ENCODE results near the gene TP53TG3B.
"Not testable (repeated sequence)": the region's sequence is repeated elsewhere in the genome, so short reads cannot be mapped to it uniquely, and the experiment has no call there.

The TP53TG3B gene

GRCh38 chr16:33360541-33360940, at the start of gene TP53TG3B:
Gene TP53TG3B (plus strand): TSS chr16:33360841. CDS start chr16:33360909, 68 bp downstream.
- not testable (repeated sequence) for DNase-seq

DNA sequence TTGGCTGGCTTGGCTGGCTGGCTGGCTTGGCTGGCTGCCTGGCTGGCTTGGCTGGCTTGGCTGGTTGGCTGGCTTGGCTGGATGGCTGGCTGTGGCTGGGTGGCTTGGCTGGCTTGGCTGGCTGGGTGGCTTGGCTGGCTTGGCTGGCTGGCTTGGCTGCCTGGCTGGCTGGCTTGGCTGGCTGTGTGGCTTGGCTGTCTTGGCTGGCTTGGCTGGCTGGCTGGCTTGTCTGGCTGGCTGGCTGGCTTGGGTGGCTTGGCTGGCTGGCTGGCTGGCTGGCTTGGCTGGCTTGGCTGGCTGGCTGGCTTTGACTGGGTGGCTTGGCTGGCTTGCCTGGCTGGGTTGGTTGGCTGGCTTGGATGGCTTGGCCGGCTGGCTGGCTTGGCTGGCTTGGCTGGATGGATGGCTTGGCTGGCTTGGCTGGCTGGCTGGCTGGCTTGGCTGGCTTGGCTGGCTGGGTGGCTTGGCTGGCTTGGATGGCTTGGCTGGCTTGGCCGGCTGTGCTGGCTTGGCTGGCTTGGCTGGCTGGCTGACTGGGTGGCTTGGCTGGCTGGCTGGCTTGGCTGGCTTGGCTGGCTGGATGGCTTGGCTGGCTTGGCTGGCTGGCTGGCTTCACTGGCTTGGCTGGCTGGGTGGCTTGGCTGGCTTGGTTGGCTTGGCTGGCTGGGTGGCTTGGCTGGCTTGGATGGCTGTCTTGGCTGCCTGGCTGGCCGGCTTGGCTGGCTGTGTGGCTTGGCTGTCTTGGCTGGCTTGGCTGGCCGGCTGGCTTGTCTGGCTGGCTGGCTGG, 24.2 kb upstream of the TP53TG3B start:
- peak; percentile 60 for DNase-seq

DNA sequence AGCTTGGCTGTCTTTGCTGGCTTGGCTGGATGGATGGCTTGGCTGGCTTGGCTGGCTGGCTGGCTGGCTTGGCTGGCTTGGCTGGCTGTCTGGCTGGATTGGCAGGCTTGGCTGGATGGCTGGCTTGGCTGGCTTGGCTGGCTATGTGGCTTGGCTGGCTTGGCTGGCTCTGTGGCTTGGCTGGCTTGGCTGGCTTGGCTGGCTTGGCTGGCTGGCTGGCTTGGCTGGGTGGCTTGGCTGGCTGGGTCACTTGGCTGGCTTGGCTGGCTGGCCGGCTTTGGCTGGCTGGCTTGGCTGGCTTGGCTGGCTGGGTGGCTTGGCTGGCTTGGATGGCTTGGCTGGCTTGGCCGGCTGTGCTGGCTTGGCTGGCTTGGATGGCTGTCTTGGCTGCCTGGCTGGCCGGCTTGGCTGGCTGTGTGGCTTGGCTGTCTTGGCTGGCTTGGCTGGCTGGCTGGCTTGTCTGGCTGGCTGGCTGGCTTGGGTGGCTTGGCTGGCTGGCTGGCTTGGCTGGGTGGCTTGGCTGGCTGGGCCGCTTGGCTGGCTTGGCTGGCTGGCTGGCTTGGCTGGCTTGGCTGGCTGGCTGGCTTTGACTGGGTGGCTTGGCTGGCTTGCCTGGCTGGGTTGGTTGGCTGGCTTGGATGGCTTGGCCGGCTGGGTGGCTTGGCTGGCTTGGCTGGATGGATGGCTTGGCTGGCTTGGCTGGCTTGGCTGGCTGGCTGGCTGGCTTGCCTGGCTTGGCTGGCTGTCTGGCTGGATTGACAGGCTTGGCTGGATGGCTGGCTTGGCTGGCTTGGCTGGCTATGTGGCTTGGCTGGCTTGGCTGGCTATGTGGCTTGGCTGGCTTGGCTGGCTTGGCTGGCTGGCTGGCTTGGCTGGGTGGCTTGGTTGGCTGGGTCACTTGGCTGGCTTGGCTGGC, 22.8 kb upstream of the TP53TG3B start:
- peak; percentile 56 for DNase-seq

GRCh38 chr16:33338543-33338951, 22.1 kb upstream of the TP53TG3B start:
- peak; percentile 47 for DNase-seq

GRCh38 chr16:33339093-33340061, 21.3 kb upstream of the TP53TG3B start:
- peak; percentile 62 for DNase-seq
